B cell (primary cell): ENCODE measurements around the gene FMR1.

Source experiments
- CTCF ChIP-seq: fragments of 200-600 bp; IDR thresholded peaks from one replicate; pipeline ENCODE4 v1.8.0; 2022; ENCODE audit warnings: antibody characterized with exemption, mild to moderate bottlenecking
- EZH2 ChIP-seq: IDR thresholded peaks from 2 replicates; pipeline ENCODE4 v1.6.1; 2012; ENCODE audit warnings: borderline replicate concordance, low read depth, mild to moderate bottlenecking, moderate library complexity, low read length; ENCODE audit not compliant: insufficient read depth, poor library complexity, severe bottlenecking

- TF ChIP-seq EZH2 (no peak), CTCF (no peak)
Observed at GRCh38 chrX:147962476-147962875, 50.8 kb downstream of the FMR1 start.
